AML-193 (cell line): ENCODE results near the gene E2F3.

Experiments used
- DNase-seq, 2 experiments: peaks; one replicate each; lab custom pipeline; 2025; lab: John Stamatoyannopoulos, UW

The E2F3 gene

GRCh38 chr6:20401205-20402091, at the start of gene E2F3:
Gene E2F3, plus strand, starts transcription at chr6:20401879. Its CDS starts 354 bp downstream, at chr6:20402233.
- DNase-seq: peak; percentile 100

DNA sequence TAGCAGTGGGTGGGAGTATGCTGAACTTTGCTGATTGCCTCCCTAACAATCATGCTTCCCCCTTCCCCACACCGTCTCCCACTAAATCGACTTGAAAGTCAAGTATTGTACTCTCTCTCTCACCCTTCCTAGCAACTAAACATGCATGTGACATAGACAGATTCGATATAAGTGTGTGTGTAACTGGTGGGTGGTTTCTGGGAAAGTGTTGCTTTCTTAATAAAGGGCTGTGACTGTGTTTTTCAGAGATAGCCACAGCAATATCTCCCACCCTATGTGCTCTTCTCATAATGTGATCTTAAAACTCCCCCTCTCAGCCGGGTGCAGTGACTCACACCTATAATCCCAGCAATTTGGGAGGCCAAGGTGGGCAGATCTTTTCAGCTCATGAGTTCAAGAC, 49.3 kb upstream of the E2F3 start:
- DNase-seq: no peak

- no peak for DNase-seq
These were observed 48.5 kb upstream of the E2F3 start for GRCh38 chr6:20353134-20353533.

GRCh38 chr6:20354366-20354765, 47.3 kb upstream of the E2F3 start:
- DNase-seq: no peak

DNA sequence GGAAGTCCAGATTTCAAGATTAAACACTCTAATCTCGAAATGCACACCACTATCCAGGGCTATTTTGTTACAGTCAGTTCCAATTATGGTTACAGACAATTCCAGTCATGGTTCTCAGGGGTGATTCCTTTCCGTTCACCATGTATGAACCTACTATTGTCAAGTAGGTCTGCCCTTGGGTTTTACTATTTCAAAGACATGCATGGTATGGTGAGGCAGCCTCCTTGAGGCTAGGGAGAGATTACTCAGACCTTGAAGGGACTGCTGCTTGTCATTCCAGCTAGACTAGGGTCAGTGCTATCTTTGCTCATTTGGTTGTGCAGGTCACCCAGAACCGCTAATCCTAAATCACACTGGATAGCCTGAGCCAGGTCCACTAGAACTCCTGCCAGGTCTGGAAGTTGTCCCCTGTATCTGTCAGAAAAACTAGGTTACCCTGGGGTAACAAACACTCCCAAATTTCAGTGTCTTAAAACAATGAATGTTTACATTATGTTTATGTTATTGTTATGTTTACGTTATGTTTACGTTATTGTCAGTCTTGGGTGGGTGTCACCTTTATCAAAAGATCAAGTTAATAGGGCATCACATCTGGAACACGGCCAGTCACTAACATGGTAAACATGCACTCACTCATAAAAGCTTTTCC, 41.1 kb upstream of the E2F3 start:
- DNase-seq: no peak

GRCh38 chr6:20362623-20363022, 39.1 kb upstream of the E2F3 start:
- DNase-seq: no peak

DNA sequence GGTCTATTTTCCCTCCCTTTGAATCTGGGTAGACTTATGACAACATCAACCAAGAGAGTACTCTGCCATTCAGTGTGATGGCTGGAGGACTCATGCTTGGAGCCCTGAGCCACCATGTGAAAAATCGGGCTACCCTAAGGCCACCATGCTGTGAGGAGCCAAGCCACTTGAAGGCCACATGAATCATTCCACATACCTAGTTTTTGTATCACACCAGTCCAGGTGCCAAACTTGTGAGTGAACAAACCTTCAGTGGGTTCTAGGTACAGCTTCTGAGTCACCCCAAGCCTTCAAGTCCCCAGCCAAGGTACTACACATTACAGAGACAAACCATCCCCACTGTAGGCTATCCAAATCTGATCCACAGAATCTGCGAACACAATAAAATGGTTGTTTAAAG, 37.4 kb upstream of the E2F3 start:
- no peak for DNase-seq

GRCh38 chr6:20365456-20365855, 36.2 kb upstream of the E2F3 start:
- DNase-seq: no peak

DNA sequence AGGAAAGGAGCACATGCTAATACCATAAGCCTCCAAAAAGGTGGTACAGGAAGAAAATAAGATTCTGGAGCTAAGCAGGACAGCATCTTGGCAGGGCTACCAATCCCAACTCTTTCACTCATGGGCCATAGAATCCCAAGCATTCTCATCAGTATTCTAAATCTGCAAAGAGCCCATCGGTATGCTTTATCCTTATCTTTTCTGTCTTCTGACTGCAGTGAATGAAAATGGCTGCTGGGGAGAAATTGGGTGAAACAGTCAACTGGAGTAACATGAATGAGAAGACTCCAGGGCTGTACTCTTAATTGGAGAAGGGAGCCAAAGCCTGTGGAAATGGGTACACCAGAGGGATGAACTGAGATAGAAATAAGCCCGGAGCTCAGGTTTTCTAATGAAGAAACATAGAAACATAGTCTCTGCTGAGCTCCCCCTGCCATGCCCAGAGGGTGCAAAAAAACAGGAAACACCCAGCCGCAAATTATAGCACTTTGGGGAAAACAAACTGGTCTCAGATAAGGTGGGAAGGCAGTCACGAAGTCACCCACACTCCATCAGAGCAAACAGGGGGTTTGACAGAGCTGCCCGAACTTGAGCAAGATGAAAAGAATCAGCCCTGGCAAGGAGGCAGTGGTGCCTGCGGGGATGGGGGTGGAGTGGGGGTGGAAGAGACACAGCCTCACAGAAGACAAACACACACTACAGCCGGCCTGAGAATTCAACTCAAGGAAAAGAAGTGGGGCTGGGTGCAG, 35.4 kb upstream of the E2F3 start:
- no peak for DNase-seq

DNA sequence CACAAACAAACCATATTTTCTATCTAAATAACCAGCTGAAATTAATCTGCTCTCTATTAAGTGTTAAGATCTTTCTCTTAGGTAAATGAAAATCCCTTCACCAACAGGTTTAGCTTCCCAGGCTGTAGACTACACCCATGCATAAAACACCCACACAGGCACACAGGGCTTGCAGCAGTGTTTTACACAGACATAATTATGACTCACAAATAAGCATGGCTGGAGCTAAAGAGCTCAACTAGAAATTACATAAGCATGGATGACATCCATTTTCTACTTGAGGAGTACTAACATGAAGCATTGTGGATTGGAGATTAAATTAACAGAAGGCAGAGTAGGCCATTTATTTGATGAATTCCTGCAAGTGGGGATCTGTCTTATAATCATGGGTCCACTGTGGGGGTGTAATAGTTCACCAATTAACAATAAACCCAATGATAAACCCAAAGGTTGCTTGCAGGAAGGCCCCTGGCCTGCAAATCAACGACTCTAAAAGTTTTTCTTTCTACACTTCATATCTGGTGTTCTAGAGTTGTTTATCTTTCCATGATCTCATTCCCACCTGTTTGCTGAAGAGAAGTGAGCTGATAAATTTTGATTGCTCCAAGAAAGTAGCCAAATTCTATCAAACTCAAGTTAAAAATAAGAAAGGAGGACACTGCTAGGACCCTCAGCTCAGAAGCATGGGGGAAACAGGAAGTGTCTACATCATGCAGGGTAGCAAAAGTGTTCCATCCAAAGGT, 33.8 kb upstream of the E2F3 start:
- DNase-seq: no peak

GRCh38 chr6:20370393-20370792, 31.3 kb upstream of the E2F3 start:
- DNase-seq: no peak

DNA sequence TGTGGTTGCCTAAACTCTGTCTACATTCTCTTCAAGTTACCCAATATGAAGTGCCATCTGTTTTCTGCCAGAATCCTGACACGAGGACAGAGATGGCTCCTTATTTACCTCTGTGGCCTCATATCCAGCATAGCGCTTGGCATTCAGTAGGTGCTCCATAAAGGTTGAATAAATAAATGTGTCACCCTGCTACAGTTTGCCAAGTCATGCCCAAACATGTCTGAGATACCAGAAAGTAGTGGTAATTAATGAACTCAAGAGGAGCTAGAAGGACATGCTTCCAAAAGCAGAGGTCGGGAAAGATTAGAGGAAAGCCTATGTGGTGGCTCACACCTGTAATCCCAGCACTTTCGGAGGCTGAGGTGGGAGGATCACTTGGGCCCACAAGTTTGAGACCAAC, 30.9 kb upstream of the E2F3 start:
- no peak for DNase-seq

GRCh38 chr6:20375436-20375835, 26.2 kb upstream of the E2F3 start:
- DNase-seq: no peak

- no peak for DNase-seq
These were observed 23.9 kb upstream of the E2F3 start for GRCh38 chr6:20377623-20378265.

DNA sequence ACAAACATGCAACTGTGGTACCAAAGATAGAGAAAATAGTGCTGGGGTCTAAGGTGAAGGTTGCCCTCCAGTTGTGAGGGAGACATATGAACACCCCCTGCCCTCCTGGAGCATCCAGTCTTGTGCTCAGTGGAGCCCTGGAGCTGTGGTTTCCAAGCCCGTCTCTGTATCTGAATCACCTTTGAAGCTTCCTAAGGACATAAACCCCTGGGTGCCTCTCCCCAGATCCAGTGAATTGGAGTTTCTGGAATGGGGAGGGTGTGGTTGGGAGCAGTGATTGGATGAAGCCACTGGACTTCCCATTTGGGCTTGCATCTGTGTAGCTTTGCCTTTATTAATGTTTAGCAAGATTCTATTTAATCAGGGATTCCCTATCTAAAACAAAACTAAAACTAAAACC, 22.4 kb upstream of the E2F3 start:
- DNase-seq: no peak

GRCh38 chr6:20386218-20386617, 15.5 kb upstream of the E2F3 start:
- DNase-seq: no peak

DNA sequence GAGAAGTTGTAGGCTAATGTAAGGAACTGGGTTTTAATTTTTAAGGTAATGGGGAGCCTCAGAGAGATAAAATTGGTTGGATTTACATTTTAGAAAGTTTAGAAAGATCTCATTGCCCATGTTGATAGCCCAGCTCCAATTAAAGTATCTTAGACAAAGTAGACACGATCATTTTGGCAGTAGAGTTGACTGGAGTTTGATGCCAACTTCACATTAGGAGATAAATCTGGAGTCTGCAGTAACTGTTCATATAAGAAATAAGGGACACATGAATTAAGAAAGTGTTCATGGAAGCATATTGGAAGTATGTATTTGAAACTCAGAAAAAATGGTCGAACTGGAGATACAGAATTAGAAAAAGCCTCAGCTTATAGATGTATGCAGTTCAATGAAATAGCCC, 12.6 kb upstream of the E2F3 start:
- DNase-seq: no peak

- no peak for DNase-seq
These were observed 8.4 kb upstream of the E2F3 start for GRCh38 chr6:20393297-20393696.

- no peak for DNase-seq
These were observed 2.2 kb upstream of the E2F3 start for GRCh38 chr6:20399518-20399917.

DNA sequence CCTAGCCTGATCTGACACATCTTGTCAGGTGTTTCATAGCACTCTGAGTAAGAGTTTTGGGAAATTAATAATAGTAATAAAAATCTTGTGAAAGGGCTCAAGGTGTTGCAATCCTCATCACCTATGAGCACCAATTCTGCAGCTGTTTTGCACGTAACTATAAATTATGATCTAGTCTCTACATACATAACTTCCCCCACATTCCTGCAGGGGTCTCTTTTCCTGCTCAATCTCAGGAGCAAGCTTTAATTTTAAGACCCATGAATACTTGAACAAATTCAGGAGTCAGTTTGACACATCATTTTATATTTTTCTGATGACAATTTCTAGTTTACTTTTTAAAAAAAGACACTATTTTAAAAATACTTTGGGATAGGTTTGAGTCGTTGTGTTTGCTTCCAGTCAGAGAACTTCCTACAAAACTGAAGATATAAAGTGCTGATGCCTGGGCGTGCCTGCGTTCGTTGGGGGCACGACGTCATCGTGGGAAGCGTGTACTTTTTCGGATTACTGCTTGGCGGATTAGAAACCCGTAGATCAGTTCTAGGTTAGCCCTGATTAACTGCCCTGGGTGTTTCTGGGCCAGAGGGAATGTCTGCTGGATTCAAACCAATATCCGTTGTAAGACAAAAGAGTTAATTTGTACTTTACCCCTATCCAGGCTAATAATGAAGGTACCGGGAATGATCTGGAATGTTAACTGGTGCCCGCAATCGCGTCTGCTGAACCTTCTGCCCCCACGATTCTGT, 1.0 kb upstream of the E2F3 start:
- peak; percentile 48 to 60 for DNase-seq

DNA sequence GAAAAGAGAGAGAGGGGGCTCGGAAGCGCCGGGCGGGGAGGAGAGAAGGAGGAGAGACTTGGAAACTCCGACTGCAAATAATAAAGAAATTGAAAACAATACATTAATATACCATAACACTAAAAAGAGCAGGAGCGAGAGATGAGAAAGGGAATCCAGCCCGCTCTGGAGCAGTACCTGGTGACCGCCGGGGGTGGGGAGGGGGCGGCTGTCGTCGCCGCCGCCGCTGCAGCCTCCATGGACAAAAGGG, 338 bp downstream of the E2F3 start:
- DNase-seq: peak in 1 of 2 experiments; percentile 42
